Retinal pigment epithelial cell (primary cell): ENCODE measurements around the gene ITPKB.

Source experiments
- DNase-seq: peaks from one replicate; pipeline ENCODE4 v3.0.0-alpha.2; 2010; ENCODE audit warnings: low read depth
- H3K4me3 ChIP-seq: 2 replicates; pipeline ENCODE4 v1.5.1; 2011; ENCODE audit warnings: mild to moderate bottlenecking, low read length, control low read depth, moderate library complexity
- TF ChIP-seq, protein P1 (sequence below): conservative IDR thresholded peaks from 2 replicates; pipeline ENCODE4 v1.5.1; 2011; ENCODE audit warnings: low read depth, low read length, control low read depth, inconsistent platforms

ITPKB gene

DNA sequence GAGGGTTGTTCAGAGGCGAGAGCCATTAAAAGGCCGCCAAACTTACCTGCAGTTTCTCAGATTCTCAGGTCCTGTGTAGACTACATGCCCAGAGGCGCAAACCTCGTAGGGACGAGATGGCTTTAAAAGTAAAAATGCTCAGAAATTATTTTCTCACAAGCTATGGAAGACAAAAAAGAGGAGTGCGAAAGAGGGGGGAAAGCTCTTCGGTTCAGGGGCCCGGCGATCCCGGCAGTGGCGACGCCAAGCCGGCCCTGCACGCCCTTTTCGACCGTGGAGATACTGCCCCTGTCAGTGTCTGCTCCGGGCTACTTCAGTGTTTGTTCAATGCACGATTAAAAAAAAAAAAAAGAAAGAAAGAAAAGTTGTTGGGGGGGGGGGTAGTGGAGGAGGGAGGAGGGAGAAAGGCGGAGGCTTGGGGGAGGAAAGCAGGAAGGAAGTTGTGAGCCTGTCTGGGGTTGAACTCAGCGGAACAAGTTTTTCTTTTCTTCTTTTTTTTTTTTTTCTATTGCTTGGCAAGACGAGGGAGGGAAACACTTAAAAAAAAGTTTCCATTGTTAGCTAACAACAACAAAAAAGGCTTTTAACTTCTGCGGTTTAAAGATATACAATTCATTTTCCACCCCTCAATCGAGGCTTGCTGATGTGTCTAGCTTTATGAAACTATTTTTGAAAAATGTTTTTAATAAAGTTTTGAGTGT is at the start of gene ITPKB:
TSS of gene ITPKB (minus strand) at position 288 of the 701 bp plus-strand sequence. CDS start 1,824 bp downstream, outside the sequence.
- TF ChIP-seq, protein P1, sequence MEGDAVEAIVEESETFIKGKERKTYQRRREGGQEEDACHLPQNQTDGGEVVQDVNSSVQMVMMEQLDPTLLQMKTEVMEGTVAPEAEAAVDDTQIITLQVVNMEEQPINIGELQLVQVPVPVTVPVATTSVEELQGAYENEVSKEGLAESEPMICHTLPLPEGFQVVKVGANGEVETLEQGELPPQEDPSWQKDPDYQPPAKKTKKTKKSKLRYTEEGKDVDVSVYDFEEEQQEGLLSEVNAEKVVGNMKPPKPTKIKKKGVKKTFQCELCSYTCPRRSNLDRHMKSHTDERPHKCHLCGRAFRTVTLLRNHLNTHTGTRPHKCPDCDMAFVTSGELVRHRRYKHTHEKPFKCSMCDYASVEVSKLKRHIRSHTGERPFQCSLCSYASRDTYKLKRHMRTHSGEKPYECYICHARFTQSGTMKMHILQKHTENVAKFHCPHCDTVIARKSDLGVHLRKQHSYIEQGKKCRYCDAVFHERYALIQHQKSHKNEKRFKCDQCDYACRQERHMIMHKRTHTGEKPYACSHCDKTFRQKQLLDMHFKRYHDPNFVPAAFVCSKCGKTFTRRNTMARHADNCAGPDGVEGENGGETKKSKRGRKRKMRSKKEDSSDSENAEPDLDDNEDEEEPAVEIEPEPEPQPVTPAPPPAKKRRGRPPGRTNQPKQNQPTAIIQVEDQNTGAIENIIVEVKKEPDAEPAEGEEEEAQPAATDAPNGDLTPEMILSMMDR, result no peak
- no peak for DNase-seq
- peak within 1 kb of the TSS; percentile 65 for H3K4me3 ChIP-seq

DNA sequence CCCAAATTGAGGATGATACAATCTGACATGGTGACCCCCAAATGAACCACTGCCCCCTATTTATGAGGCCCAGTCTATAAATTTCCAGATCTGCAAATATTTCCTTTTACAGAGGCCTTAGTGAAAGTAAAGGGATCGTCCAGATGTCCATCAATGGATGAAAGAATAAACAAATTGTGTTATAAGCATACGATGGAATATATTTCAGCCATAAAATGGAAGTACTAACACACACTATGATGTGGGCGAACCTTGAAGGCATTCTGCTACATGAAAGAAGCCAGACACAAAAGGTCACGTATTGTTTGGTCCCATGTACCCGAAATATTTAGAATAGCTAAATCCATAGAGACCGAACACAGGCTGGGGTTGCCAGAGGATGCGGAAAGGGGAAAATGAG is 48.6 kb upstream of the ITPKB start:
- TF ChIP-seq, protein P1, result no peak
- DNase-seq, result no peak
- H3K4me3 ChIP-seq, result no peak overlapping the region

DNA sequence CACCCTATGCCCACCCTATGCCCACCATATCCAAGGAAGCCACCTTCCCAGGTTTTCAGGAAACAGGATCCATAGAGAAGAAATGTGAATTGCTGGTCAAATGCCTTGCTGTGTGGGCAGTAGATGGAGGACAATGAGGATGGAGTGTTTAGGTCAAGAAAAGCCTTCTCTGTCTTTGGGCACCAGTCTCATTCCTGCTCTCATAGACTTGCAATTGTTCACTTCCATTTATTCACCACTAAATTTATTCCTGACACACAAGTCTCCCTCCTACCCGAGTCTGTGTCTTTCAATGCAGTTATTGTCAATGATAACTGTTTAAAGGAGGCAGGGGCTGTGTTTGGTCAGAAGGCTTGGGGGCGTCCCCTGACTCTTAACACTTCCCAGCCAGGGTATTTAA is 48.0 kb upstream of the ITPKB start:
- no peak for DNase-seq
- TF ChIP-seq, protein P1, result no peak
- H3K4me3 ChIP-seq, result no peak overlapping the region

DNA sequence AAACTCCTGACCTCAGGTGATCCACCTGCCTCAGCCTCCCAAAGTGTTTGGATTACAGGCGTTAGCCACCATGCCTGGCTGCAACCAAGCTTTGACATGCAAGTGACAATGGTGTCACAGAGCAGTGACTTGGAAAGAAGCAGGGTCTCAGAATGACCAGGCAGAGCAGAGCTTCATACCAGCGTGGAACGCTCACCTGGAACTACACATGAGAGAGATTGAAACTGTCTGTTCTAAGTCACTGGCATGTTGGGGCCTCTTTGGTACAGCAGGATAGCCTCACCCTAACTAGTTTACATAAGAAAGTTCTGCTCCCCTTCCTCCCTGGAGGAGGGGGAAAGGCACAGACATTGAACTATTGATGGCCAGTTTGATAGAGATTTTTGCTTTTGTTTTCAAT is 47.5 kb upstream of the ITPKB start:
- no peak overlapping the region for H3K4me3 ChIP-seq
- TF ChIP-seq, protein P1, result no peak
- DNase-seq, result no peak

DNA sequence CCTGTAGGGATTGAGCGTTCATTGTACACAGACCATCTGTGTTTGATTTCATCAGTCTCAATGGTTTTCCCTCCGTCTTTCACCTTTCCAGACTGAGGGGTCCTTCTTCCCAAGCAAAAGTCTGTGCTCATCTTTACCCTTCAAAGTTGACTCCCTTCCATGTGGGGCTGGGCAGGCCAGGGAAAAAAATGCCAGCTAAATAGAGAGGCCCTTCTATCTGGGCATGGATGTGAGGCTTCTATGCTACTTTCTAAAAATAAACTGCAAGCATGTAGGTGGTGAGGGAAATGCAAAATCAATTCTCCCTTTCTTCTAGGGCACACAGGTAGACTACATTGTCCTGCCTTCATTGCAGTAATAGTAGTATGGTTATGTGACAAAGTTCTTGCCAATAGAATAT is 46.7 kb upstream of the ITPKB start:
- TF ChIP-seq, protein P1, result no peak
- DNase-seq, result no peak
- no peak overlapping the region for H3K4me3 ChIP-seq

DNA sequence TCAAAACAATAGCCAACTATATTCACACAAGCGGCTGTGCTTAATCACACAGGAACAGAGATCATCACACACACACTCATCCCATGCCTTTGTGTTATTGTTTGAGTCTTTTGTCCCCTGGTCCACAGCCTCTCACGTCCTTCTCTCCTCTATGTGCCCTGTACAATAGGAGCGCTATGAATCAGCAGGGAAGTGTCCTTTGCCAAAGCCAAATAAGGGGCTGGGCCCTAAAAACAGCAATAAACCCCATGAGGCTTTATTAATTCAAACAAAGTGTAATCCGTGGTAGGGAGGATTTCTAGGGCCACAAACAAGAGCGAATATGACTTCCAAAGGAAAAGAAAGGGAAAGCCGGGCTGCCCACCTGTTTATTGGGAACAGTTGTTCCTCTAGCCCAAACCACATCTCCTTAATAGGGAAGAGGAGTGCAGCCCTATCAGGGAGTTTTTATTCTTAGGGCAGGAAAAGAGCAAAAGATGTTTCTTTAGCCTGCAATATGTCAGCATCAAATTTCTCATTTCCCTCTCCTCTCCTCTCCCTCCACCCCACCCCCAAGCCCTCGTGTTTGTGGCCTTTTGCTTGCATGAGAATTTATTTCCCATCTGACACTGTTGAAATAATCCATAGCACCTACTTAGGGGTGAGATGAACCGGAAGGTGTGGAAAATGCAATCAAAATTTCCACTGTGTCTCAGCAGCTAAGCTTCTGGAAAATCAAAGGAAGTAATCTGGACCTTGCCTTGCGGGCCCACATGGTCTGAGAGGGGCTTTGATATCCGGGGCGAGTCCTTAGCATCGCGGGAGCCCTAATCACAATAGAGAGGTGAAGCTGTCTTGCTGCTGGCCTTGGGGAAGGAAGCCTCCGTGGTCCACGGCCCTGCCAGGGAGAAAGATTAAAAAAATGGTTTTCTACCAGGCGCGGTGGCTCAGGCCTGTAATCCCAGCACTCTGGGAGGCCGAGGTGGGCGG is 45.3 kb upstream of the ITPKB start:
- DNase-seq, result no peak
- TF ChIP-seq, protein P1, result no peak
- no peak overlapping the region for H3K4me3 ChIP-seq
